GF-D8 (cell line): ENCODE measurements around the gene ARRDC2.
"Not testable (repeated sequence)": the region's sequence is repeated elsewhere in the genome, so short reads cannot be mapped to it uniquely, and the experiment has no call there.

Source experiments
- DNase-seq: peaks from one replicate; lab custom pipeline; 2025; lab: John Stamatoyannopoulos, UW

ARRDC2 gene

GRCh38 chr19:17989425-17990094, 18.4 kb upstream of the ARRDC2 start:
- DNase-seq, result no peak

DNA sequence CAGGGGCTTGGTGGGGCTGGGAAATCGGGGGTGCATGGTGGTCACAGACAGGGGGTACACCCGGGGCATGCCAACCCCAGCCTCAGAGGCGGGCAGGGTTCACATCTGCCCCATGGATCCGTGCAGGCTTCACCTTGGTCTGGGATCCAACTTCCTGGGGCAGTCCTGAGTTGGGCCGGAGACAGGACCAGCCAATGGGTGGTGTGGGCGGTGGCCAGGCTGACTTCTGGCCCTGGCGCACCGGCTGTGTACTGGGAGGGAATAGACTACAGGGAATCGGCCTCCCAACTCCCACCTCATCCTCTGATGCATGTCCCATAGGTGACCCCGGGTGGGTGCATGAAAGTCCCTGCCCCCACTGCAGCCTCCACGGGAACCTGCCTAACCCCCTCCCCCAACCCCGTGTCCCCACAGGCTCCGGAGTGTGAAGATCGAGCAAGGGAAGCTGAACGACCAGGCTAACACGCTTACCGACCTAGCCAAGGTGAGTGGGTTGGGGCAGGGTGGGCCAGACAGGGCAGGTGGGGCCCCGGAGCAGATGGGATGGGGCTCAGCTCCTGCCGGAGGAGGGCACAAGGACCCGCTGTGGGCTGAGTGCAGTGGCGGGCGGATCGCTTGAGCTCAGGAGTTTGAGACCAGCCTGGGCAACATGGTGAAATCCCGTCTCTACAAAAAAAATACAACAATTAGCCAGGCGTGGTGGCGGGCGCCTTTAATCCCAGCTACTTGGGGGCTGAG, 14.7 kb upstream of the ARRDC2 start:
- no peak for DNase-seq

DNA sequence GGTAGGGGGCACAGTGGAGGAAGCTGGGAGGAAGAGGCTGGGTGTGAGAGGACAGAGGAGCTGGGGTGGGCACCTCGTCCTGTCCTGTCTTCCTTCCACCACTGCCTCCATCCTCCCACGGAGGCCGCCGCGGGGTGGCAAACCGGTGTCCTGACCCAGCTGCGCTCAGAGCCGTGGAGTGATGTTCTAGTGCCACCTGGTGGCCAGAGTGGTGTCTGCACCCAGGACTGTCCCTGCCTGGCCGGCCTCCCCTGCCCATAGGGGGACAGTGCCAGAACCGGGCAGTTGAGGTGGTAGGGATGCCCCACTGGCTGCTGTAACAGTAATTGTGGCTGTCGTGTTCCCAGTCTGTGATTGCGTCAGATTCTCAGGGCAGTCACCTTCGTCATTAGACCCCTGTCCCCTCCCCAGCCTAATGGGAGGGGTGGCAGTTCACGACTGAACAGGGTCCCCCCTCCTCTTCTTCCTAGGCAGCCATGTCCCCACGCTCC, 11.1 kb upstream of the ARRDC2 start:
- DNase-seq, result no peak

GRCh38 chr19:17997969-17998826, 9.8 kb upstream of the ARRDC2 start:
- no peak for DNase-seq

- no peak for DNase-seq
Observed at GRCh38 chr19:17998827-17999150, 9.2 kb upstream of the ARRDC2 start.

GRCh38 chr19:17999684-18000479, 8.1 kb upstream of the ARRDC2 start:
- no peak for DNase-seq

- peak; percentile 36 for DNase-seq
Observed at GRCh38 chr19:18000480-18000914, 7.5 kb upstream of the ARRDC2 start.

- DNase-seq, result peak; percentile 58
Observed at GRCh38 chr19:18000915-18001776, 6.8 kb upstream of the ARRDC2 start.

DNA sequence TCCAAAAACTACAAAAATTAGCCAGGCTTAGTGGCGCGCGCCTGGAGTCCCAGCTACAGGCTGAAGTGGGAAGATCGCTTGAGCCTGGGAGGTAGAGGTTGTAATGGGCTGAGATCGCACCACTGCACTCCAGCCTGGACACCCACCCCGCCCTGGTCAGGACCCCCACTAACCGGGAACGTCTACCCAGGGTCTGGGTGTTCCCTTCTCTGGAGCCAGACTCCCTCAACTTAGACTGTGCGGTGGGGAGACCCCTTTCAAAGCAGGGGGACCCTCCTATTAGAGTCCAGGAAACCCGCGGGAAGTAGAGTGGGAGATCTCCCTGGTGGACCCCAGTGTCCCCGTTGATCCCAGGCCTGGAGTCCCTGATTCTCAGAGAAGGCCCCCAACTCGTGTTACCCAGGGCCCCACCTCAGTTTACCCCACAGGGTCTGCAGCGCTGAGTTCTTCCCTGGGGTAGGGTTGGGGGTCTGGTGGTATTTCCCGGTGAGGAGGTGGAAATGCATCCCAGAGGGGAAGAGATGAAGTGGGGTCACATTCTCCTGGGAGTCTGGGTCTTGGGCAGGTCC, 6.1 kb upstream of the ARRDC2 start:
- no peak for DNase-seq

DNA sequence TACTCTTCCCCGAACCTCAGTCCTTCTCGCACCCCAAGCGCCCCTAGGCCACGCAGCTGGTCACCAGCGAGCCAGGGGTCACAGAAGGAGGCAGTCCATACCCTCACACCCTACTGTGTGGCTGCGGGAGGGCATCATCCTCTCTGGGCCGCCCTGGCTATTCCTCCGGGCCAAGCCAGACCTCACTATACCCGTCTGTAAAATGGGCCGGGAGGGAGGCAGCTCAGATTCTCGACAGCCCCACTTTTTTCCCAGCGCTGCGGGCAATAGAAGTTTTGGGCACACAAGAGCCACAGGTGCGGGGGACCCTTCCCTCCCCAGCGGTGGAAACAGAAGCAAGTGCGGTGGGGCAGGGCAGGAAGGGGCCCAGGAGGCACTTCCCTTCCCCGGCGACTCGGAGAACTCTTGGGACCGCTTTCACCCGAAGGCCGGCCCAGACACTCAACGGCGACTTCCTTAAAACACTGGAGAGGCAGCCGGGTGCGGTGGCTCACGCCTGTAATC, 5.6 kb upstream of the ARRDC2 start:
- DNase-seq, result peak; percentile 65

DNA sequence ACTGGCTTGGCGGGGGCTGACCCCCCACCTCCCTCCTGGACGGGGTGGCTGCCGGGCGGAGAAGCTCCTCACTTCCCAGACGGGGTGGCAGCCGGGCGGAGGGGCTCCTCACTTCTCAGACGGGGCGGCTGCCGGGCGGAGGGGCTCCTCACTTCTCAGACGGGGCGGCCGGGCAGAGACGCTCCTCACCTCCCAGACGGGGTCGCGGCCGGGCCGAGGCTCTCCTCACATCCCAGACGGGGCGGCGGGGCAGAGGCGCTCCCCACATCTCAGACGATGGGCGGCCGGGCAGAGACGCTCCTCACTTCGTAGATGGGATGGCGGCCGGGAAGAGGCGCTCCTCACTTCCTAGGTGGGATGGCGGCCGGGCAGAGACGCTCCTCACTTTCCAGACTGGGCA, 2.2 kb upstream of the ARRDC2 start:
- not testable (repeated sequence) for DNase-seq

DNA sequence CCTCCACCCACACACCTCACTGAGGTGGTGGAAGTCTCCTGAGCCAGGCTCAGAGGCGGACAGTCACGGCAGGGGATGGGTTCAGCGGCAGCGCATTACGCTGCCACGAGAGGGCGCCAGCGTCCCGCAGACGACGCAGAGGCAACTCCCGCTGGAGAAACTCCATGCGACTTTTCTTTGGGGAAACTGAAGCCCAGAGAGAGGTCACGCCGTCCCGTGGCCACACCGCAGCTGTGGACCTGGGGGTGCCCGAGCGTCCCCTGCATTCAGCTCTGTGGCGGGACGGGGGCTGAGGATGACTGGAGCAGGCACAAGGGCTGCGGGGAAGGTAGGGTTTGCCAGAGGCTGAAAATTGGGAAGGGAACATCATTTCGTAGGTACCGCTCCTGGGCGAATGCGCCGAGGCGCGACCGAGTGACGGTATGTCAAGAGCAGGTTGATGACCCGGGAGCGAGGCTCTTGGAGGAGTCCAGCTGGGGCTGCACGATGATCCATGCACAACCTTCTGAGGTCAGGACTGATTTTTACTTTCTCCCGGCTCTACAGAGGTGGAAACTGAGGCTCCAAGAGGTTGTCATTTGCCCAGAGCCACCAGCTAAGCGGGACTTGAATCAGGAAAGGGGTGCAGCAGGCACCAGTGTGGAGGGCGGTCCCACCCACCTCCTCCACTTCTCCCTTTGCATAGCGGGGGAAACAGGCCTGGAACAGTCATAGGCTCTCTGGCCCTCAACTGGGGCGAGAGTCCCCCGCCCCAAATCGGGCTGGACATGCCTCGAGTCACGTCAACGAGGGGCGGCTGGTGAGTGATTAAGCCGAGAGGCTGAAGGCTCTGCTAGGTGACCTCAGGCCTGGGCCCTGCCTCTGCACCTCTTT, 690 bp upstream of the ARRDC2 start:
- DNase-seq, result no peak

- no peak for DNase-seq
Observed at GRCh38 chr19:18008814-18009213, 844 bp downstream of the ARRDC2 start.

DNA sequence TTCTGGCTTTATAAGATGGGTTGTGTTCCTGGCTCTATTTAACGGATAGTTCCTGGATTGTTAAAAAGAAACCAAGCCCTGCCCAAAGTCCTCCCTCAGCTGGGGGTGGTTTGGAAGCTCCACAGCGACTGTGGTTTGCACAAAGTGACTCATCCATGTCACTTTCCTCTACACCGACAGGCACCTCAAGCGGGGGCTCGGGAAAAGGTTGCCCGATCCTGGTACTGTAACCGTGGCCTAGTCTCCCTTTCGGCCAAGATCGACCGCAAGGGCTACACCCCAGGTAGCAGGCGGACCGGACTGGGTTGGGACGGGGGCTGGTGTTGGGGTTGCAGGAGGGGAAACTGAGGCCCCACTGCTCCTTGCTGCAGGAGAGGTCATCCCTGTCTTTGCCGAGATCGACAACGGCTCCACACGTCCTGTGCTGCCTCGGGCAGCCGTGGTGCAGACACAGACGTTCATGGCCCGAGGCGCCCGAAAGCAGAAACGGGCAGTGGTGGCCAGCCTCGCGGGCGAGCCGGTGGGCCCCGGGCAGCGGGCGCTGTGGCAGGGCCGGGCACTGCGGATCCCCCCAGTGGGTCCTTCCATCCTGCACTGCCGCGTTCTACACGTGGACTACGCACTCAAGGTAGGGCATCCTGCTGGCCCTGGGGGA, 1.6 kb downstream of the ARRDC2 start:
- no peak for DNase-seq

- no peak for DNase-seq
Observed at GRCh38 chr19:18010149-18010548, 2.2 kb downstream of the ARRDC2 start.

DNA sequence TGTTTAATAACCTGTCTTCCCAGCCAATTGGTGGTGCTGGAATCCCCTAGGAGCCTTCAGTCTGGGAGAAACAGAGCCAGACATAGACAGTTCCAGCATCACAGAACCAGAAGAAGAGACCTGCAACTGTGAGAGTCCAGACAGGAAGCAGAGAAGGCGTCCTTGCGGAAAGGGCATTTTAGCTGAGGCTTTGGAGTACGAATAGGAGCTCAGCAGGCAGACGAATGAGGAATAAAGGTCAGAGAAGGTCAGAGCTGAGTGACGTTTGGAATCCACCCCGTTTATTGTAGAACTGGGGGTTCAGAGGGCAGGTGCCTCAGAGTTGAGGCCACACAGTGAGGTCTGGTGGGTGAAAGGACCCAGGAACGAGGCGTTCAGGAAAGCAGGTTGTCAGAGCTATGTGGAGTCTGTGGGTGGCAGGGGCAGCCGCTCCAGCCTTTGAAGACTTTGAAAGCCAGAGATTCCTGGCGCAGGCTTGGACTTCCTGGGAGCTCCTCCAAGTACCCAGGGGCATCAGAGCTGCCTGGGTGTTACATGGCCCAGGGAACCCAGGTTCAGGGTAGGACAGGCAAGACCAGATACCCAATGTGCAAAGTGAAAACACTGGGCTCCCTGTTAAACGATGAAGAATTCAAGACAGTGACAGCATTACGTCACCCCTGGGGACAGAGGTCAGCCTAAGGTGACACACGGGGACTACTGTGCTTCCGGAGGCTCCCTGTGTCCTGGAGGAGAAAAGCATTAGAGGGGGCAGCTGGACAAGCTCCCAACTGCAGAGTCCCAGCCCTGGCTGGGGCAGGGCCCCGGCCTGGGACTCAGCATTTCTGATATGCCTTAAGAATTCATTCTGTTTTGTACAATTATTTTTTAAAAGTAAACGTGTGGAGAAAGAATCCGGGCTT, 5.5 kb downstream of the ARRDC2 start:
- DNase-seq, result no peak

- no peak for DNase-seq
Observed at GRCh38 chr19:18014197-18014596, 6.2 kb downstream of the ARRDC2 start.
